DMS79 treated with DMSO at 0.1 percent for 48 hours (cell line): ENCODE measurements around the gene NACC2.
"Not testable (repeated sequence)": the region's sequence is repeated elsewhere in the genome, so short reads cannot be mapped to it uniquely, and the experiment has no call there.

Experiments
- DNase-seq: peaks from one replicate; lab custom pipeline; 2025; lab: John Stamatoyannopoulos, UW

The NACC2 gene

GRCh38 chr9:136080716-136081112 lies 14.4 kb downstream of the NACC2 start:
- no peak for DNase-seq

- DNase-seq, result no peak
Observed at GRCh38 chr9:136079916-136080246, 15.2 kb downstream of the NACC2 start.

DNA sequence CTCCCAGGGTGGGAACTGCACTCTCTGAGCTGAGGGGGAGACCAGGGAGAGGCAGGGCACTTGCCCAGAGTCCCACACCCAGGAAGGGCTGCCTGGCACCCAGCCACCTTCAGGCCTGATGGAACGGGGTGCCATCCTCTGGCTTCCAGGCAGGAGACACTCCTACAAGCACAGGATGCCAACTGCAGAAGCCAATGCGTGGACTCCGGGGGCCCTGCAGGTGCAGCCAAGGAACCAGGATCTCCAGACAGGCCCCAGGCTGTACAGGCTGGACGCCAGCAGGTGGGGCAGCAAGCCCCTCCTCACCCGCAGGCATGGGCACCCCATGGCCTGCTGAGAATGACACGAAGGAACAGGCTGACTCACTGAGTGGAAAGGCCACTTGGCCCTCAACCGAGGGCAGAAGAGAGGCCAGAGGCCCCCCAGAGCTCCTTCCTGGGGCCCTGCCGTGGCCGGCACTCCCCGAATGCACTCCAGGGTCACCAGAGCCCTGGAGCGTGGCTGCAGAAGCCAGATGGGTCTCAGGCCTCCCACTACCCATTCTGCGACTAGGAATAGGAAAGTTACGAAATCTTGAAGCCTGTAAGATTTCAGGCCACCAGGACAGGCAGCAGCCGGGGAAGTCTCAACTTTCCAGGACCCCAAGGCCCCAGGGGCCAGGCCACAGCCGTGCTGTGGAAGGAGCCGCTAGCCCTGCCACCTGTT lies 15.7 kb downstream of the NACC2 start:
- DNase-seq, result peak; percentile 96

DNA sequence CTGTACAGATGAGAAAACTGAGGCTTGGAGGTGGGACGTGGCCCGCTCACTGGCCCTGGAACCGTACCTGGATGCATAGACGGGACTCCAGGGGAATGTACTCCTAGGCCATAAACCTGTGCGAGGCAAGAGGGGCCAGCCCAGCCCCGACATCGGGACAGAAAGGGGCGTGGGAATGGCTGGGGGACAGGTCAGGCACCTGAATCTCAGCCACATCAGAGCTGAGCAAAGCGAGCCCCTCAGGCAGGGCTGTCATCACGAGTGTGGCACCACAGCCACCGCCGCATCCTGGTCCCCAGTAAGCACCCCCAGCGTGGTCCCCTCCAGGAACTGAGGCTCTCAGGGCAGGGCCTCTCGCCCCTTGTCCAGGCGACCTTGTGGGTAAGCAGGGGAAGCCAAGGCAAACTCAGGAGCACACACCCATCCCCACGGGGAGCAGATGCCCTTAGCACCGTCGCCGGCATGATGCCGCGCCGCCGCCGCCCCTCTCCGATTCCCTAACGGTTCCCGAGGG lies 16.5 kb downstream of the NACC2 start:
- DNase-seq, result no peak

GRCh38 chr9:136078024-136078423 lies 17.1 kb downstream of the NACC2 start:
- DNase-seq, result no peak

GRCh38 chr9:136077491-136077890 lies 17.6 kb downstream of the NACC2 start:
- no peak for DNase-seq

DNA sequence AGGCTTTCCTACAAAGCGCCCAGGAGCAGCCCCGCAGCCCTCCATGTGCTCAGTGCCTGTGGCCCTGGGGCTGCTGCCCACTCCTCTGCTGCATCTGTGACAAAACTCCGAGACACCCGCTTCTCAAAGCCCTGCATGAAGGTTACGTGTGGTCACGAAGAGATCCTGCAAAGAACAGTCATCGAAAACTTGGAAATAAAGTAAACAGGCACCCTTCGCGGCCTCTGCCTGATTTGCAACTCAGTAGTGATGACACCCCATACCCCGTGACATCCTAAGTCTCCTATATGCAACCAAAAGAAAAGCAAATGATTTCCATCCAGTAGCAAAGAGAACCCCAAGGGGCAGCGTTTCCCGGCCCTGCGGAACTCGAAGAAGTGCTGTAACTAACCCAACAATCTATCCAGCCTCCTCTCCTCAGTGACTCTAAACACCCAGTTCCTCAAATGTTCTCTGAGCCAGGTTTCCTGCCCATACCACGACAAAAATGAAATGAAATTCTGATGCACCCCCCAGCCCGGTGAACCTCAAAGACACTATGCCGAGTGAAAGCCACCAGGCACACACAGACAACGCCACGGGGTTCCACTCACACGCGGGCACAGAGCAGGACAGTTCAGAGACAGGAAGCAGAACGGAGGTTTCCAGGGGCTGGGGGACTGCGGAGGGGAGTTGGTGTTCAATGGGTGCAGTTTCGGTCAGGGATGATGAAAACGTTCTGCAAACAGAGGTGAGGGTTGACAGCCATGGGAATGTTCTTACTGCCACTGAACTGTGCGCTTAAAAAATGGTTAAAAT lies 19.0 kb downstream of the NACC2 start:
- no peak for DNase-seq

DNA sequence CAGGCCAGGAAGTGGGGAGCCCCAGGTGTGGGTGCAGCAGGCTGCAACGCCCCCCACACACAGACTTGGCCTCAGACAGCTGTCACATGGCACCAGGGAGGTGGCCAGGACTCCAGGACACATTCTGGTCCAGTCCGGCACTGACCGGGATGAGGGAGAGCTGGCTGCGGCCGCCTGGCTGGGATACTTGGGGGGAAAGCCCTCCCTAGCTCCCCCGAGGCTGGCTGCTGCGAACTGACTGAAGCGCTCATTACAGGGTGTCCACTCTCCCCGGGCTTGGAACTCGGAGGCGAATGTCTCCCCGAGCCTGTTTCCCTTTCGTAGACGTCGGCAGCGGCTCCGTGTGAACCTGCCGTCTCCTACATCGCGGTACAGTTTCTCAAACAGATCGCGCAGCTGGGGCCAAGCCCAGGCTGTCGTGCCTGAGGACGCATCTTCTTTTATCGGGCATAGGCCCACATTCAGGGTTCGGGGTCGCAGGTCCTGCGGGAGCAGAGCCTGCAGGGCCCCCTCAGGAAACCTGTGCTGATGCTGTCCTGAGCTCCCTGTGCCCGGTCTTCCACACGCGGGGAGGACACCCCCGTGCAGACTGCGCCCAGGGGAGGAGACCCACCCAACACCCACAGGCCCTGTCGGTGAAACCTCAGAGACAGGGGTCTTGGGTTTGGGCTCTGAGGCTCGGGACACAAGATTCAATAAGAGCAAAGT lies 19.8 kb downstream of the NACC2 start:
- no peak for DNase-seq

- DNase-seq, result no peak
Observed at GRCh38 chr9:136074706-136075105, 20.4 kb downstream of the NACC2 start.

DNA sequence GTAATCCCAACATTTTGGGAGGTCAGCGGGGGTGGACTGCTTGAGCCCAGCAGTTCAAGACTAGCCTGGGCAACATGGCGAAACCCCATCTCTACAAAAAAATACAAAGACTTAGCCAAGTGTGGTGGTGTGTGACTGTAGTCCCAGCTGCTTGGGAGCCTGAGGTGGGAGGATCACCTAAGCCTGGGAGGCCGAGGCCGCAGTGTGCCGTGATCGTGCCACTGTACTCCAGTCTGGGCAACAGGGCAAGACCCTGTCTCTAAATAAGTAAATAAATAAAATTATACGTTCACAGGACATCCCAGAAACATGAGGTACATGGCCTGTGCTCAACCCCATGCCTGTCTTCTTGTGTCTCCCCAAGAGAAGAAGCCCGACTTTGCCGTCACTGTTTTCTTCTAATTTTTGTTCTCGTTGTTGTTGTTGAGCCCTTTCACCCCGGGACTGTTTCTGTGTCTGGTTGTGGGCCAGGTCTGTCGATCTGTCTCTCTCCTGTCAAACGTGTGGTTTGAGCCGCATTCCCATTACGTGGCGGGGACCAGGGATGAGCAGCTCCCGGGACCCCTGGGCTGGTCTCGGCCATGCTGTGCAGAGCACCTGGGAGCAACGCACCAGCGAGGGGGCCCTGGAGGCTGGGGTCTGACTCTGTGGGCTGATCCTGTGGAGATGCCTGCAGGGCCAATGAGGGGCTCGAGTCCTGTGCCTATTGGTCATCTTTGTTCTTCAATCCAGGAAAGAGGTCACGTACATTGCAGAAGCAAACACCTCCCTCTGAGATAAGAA lies 32.2 kb downstream of the NACC2 start:
- DNase-seq, result no peak

DNA sequence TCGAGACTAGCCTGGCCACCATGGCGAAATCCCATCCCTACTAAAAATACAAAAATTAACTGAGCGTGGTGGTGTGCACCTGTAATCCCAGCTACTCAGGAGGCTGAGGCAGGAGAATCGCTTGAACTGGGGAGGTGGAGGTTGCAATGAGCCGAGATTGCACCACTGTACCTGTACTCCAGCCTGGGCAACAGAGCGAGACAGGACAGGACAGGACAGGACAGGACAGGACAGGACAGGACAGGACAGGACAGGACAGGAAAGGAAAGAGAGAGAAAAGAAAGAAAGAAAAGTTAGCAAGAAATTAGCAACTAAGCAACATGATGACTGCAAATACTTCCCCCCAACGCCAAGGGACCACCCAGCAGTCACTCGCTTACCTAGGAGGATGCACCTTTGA lies 33.2 kb downstream of the NACC2 start:
- DNase-seq, result not testable (repeated sequence)

- no peak for DNase-seq
Observed at GRCh38 chr9:136061405-136061804, 33.7 kb downstream of the NACC2 start.

GRCh38 chr9:136060671-136061371 lies 34.3 kb downstream of the NACC2 start:
- DNase-seq, result no peak

- DNase-seq, result no peak
Observed at GRCh38 chr9:136059851-136060670, 35.0 kb downstream of the NACC2 start.

DNA sequence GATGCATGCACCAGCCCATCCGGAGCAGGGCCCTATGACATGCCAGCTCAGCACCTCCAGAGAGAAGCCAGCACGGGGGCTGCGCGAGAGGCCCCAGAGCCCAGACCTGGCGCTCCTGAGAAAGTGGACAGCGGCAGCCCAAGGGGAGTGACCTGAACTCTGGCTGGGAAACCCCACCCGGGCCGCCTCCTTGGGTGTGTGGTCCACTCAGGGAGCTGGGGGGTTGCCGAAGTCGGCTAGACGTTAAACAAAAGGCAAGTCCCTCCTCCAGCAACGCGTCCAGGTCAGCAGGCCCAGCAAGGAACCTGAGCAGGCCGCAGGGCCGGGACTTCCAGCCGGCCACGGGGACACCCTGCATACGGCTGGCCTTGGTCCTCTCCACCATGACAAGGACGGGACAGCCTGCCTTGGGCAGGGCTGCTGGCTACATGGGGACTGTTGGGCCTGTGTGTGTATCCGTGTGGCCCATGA lies 35.7 kb downstream of the NACC2 start:
- no peak for DNase-seq

GRCh38 chr9:136058801-136059302 lies 36.2 kb downstream of the NACC2 start:
- DNase-seq, result no peak

DNA sequence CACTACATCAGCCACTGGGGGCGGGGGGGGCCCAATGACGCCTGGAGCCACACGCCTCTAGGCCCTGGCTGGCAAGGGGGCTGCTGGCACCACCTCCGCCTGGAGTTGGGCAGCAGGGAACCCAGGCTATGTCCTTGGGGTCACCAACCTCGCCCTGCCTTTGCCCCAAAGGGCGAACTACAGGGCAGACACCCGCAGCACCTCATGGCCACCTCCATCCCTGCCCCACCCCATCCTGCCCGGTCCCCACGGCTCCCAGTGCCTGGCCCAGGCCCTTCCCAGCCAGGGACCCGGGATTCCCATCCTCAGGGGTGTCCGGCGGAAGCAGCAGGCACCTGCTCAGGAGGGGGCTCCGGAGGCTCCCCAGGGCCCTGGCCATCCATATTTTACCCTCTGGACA lies 37.0 kb downstream of the NACC2 start:
- no peak for DNase-seq

GRCh38 chr9:136057236-136058081 lies 37.6 kb downstream of the NACC2 start:
- DNase-seq, result no peak

DNA sequence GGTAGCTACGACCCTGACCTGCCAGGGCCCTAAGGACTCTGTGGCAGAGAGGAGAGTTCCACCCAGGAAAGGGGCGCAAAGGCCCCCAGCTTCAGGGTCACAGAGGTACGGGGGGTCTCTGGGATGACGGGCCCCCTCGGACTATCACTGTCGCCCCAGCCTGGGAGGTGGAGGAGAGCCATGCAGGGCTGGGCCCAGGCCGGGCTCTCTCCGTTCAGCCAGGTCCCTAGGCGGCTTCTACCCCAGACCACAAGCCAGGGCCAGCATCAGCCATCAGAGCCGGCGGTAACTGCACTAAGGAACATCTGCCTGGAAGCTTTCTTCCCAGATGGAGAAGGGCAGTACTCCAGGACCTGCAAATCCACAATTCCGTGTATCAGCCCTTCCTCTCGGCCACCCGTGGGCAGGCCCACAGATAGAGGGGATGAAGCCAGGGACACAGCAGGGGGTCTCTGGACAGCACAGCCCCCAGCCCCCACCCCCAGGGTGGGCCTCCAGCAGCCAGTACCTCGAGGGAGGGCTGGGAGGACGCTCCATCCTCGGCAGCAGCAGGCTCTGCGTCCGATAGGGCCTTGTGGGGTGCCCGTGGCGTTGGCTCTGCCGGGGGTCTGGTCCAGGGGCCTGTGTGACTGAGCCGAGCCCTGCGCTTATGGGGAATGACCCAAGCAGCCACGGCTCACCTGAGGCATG lies 38.4 kb downstream of the NACC2 start:
- DNase-seq, result no peak
